ENCODE results near the gene RBMS3.

- TF ChIP-seq POLR2A (IDR thresholded peaks at IDR 0.05) (no peak), CTCF (IDR thresholded peaks at IDR 0.05) (no peak)
These were observed 146.6 kb downstream of the RBMS3 start for GRCh38 chr3:29427266-29428103.
